Measurements from ENCODE around the gene TRIM2. TPM values are rescaled to one million over a fixed set of nuclear protein-coding genes. Genes with fewer than 3 reads are reported as not detected.

Gene TRIM2
- total RNA-seq, 1 donor from 2014 or later: 0.09 TPM

- DNase-seq (ENCODE audit: low spot score): no peak
Observed at GRCh38 chr4:153318696-153319320, 114.6 kb downstream of the TRIM2 start.

GRCh38 chr4:153322791-153323190 is 118.5 kb downstream of the TRIM2 start:
- no peak overlapping the region for H3K4me3 Mint-ChIP-seq (ENCODE audit: low read depth)
- no peaks in the 10 kb centered on the region for H3K36me3 Mint-ChIP-seq (ENCODE audit: low read depth)
- no peak for DNase-seq (ENCODE audit: low spot score)
- H3K4me1 Mint-ChIP-seq (ENCODE audit: low read depth): peaks cover 2% of the 10 kb centered on the region
- intact Hi-C loops (cut with micrococcal nuclease): no loop called here
- H3K27me3 Mint-ChIP-seq (ENCODE audit: low read depth): peaks cover 20% of the 10 kb centered on the region
- H3K27ac Mint-ChIP-seq: no peak overlapping the region
- H3K9me3 Mint-ChIP-seq: no peaks in the 10 kb centered on the region

More at GRCh38 chr4:153318696-153319320, 114.6 kb downstream of the TRIM2 start:
- no peaks in the 10 kb centered on the region for H3K9me3 Mint-ChIP-seq
- H3K27me3 Mint-ChIP-seq (ENCODE audit: low read depth): peaks cover 9% of the 10 kb centered on the region
- H3K27ac Mint-ChIP-seq: no peak overlapping the region
- no peaks in the 10 kb centered on the region for H3K36me3 Mint-ChIP-seq (ENCODE audit: low read depth)
- intact Hi-C loops (cut with micrococcal nuclease): loop anchor here (1.0 kb wide), 1 partner anchor 176 kb away; no protein-coding TSS in a partner anchor
- H3K4me3 Mint-ChIP-seq (ENCODE audit: low read depth): no peak overlapping the region
- H3K4me1 Mint-ChIP-seq (ENCODE audit: low read depth): peaks cover 2% of the 10 kb centered on the region

DNA sequence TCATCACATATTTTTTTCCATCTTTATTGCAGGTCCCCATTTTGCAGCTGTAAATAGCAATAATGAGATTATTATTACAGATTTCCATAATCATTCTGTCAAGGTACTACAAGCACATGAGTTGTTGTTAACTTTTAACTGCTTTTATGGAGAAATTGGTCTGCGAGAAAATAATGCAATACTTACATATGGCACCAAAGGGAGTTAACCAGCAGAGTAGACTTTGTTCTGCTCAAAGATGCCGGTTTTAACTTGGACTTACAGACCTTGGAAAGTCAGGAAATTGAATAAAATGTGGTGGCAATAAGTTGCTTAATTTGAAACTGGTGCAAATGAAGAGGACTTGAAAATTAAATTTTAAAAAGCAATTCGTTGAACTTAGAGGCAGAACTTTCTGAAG is 119.8 kb downstream of the TRIM2 start:
- no peak for DNase-seq (ENCODE audit: low spot score)
- H3K27me3 Mint-ChIP-seq (ENCODE audit: low read depth): peaks cover 20% of the 10 kb centered on the region
- no peaks in the 10 kb centered on the region for H3K9me3 Mint-ChIP-seq
- H3K36me3 Mint-ChIP-seq (ENCODE audit: low read depth): no peaks in the 10 kb centered on the region
- H3K4me1 Mint-ChIP-seq (ENCODE audit: low read depth): peaks cover 2% of the 10 kb centered on the region
- no peak overlapping the region for H3K27ac Mint-ChIP-seq
- H3K4me3 Mint-ChIP-seq (ENCODE audit: low read depth): no peak overlapping the region
- intact Hi-C loops (cut with micrococcal nuclease): no loop called here

GRCh38 chr4:153325558-153325957 is 121.3 kb downstream of the TRIM2 start:
- Mint-ChIP-seq H3K4me1 (ENCODE audit: low read depth) (no peaks in the 10 kb centered on the region), H3K27ac (no peak overlapping the region), H3K4me3 (ENCODE audit: low read depth) (no peak overlapping the region), H3K27me3 (ENCODE audit: low read depth) (peaks cover 16% of the 10 kb centered on the region), H3K9me3 (no peaks in the 10 kb centered on the region), H3K36me3 (ENCODE audit: low read depth) (no peaks in the 10 kb centered on the region)
- intact Hi-C loops (cut with micrococcal nuclease): no loop called here
- DNase-seq (ENCODE audit: low spot score): no peak

DNA sequence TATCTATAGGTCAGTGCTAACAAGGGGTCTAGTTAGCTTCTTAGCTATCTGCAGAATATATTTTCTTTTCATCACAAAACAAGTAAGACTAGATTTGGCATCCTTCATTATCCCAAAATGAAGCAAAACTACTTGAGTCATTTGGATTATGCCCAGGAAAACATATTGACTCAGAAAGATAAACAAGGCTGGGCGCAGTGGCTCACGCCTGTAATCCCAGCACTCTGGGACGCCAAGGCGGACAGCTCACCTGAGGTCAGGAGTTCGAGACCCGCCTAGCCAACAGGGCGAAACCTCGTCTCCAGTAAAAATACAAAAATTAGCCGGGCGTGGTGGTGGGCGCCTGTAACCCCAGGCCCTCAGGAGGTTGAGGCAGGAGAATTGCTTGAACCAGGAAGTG is 122.3 kb downstream of the TRIM2 start:
- Mint-ChIP-seq H3K9me3 (no peaks in the 10 kb centered on the region), H3K27ac (no peak overlapping the region), H3K36me3 (ENCODE audit: low read depth) (no peaks in the 10 kb centered on the region), H3K4me1 (ENCODE audit: low read depth) (no peaks in the 10 kb centered on the region), H3K27me3 (ENCODE audit: low read depth) (peaks cover 18% of the 10 kb centered on the region), H3K4me3 (ENCODE audit: low read depth) (no peak overlapping the region)
- intact Hi-C loops (cut with micrococcal nuclease): no loop called here
- DNase-seq (ENCODE audit: low spot score): no peak

DNA sequence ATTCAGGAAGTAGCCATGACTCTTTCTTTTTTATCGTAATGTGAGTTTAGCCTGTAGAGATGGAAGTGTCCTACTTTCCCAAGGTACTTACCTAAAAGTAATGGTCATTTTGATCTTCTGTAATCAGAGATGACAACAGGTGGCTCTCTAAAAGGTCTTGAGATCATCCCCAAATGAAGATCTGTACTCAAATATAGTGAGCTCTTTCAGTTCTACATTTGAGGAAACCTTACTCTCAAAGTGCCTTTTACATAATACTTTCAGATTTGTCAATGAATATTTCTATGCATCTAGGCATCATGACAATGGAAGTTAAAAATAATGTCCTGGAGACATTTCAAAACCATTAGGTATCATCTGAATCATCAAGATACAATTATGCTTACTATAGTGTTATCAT is 123.0 kb downstream of the TRIM2 start:
- Mint-ChIP-seq H3K4me1 (ENCODE audit: low read depth) (no peaks in the 10 kb centered on the region), H3K36me3 (ENCODE audit: low read depth) (no peaks in the 10 kb centered on the region), H3K9me3 (no peaks in the 10 kb centered on the region), H3K27ac (no peak overlapping the region), H3K27me3 (ENCODE audit: low read depth) (peaks cover 18% of the 10 kb centered on the region), H3K4me3 (ENCODE audit: low read depth) (no peak overlapping the region)
- DNase-seq (ENCODE audit: low spot score): no peak
- intact Hi-C loops (cut with micrococcal nuclease): no loop called here

DNA sequence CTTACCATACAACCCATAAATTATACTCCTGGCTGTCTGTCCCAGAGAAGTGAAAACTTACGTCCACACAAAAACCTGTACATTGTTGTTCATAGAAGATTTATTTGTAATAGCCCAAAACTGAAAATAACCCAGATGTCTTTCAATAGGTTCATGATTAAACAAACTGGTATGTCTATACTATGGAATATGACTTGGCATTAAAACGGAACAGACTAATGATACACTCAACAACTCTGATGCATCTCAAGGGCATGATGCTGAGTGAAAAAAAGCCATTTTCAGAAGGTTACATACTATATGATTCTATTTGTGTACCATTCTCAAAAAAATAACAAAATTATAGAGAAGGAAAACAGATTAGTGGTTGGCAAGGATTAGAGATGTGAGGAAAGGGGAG is 128.7 kb downstream of the TRIM2 start:
- DNase-seq (ENCODE audit: low spot score): no peak
- Mint-ChIP-seq H3K36me3 (ENCODE audit: low read depth) (no peaks in the 10 kb centered on the region), H3K27ac (no peak overlapping the region), H3K9me3 (no peaks in the 10 kb centered on the region), H3K4me1 (ENCODE audit: low read depth) (peaks cover 4% of the 10 kb centered on the region), H3K27me3 (ENCODE audit: low read depth) (peaks cover 19% of the 10 kb centered on the region), H3K4me3 (ENCODE audit: low read depth) (no peak overlapping the region)
- intact Hi-C loops (cut with micrococcal nuclease): no loop called here

DNA sequence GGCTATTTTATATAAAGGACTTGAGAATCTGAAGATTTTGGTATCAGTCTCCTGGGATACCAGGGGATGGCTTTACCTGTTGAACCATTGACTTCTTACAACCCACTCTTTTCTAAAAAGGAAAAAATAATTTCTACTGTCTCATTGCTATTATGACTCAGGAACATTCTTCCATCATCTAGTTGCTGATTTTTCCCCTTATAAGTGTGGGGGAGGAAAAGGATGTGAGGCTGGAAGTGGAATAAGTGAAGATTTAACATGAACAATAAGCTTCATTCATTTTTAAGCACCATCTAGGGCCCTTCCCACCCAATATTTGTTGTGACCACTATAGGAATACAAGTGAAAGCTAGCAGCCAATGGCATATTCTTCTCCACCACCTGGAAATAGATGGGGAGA is 129.6 kb downstream of the TRIM2 start:
- no peaks in the 10 kb centered on the region for H3K9me3 Mint-ChIP-seq
- DNase-seq (ENCODE audit: low spot score): no peak
- peaks cover 20% of the 10 kb centered on the region for H3K27me3 Mint-ChIP-seq (ENCODE audit: low read depth)
- peaks cover 4% of the 10 kb centered on the region for H3K4me1 Mint-ChIP-seq (ENCODE audit: low read depth)
- no peak overlapping the region for H3K4me3 Mint-ChIP-seq (ENCODE audit: low read depth)
- intact Hi-C loops (cut with micrococcal nuclease): no loop called here
- no peaks in the 10 kb centered on the region for H3K36me3 Mint-ChIP-seq (ENCODE audit: low read depth)
- H3K27ac Mint-ChIP-seq: no peak overlapping the region

DNA sequence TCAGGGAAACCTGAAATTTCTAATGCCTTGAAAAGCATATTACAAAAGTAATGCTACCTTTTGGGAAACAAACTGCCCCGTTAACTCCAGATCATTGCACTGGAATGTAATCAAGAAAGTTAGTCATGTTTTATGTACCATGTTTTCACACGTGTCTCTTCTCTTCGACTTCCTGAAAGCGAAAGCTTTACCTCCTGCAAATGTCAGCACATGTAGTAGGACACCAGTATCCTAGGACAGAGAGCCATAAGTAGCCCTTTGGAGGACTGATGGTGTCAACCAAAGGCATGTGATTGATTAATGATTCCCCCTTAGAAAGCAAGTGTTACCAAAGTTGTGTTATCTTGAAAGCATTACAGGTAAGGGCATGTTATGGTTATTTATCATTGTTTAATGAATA is 131.4 kb downstream of the TRIM2 start:
- intact Hi-C loops (cut with micrococcal nuclease): no loop called here
- Mint-ChIP-seq H3K9me3 (no peaks in the 10 kb centered on the region), H3K4me3 (ENCODE audit: low read depth) (no peak overlapping the region), H3K27me3 (ENCODE audit: low read depth) (peaks cover 25% of the 10 kb centered on the region), H3K4me1 (ENCODE audit: low read depth) (peaks cover 4% of the 10 kb centered on the region), H3K36me3 (ENCODE audit: low read depth) (no peaks in the 10 kb centered on the region), H3K27ac (no peak overlapping the region)
- DNase-seq (ENCODE audit: low spot score): no peak

DNA sequence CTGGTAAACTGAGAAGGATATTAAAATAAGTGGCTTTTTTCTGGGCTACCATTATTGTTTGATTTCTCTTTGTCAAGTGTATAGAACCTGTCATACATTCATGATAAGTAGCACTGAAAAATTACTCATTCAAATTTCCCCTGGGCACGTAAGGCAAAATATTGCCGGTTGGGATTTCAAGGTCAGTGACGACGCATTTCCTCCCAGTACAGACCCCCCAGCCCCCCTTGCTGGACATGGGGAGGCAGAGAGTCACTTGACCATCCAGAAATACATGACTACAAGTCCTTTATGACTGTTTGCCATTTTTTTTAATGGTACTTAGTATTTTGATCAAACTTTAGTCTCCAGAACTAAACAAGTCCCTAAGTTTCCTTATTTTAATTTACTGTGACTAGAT is 133.4 kb downstream of the TRIM2 start:
- no peak for DNase-seq (ENCODE audit: low spot score)
- peaks cover 11% of the 10 kb centered on the region for H3K4me1 Mint-ChIP-seq (ENCODE audit: low read depth)
- no peaks in the 10 kb centered on the region for H3K9me3 Mint-ChIP-seq
- H3K36me3 Mint-ChIP-seq (ENCODE audit: low read depth): no peaks in the 10 kb centered on the region
- no peak overlapping the region for H3K4me3 Mint-ChIP-seq (ENCODE audit: low read depth)
- intact Hi-C loops (cut with micrococcal nuclease): no loop called here
- no peak overlapping the region for H3K27ac Mint-ChIP-seq
- H3K27me3 Mint-ChIP-seq (ENCODE audit: low read depth): peaks cover 31% of the 10 kb centered on the region

- Mint-ChIP-seq H3K36me3 (ENCODE audit: low read depth) (no peaks in the 10 kb centered on the region), H3K4me3 (ENCODE audit: low read depth) (no peak overlapping the region), H3K9me3 (no peaks in the 10 kb centered on the region), H3K27ac (no peak overlapping the region), H3K27me3 (ENCODE audit: low read depth) (peaks cover 21% of the 10 kb centered on the region), H3K4me1 (ENCODE audit: low read depth) (peaks cover 18% of the 10 kb centered on the region)
- no peak for DNase-seq (ENCODE audit: low spot score)
- intact Hi-C loops (cut with micrococcal nuclease): no loop called here
Observed at GRCh38 chr4:153341575-153342090, 137.4 kb downstream of the TRIM2 start.

DNA sequence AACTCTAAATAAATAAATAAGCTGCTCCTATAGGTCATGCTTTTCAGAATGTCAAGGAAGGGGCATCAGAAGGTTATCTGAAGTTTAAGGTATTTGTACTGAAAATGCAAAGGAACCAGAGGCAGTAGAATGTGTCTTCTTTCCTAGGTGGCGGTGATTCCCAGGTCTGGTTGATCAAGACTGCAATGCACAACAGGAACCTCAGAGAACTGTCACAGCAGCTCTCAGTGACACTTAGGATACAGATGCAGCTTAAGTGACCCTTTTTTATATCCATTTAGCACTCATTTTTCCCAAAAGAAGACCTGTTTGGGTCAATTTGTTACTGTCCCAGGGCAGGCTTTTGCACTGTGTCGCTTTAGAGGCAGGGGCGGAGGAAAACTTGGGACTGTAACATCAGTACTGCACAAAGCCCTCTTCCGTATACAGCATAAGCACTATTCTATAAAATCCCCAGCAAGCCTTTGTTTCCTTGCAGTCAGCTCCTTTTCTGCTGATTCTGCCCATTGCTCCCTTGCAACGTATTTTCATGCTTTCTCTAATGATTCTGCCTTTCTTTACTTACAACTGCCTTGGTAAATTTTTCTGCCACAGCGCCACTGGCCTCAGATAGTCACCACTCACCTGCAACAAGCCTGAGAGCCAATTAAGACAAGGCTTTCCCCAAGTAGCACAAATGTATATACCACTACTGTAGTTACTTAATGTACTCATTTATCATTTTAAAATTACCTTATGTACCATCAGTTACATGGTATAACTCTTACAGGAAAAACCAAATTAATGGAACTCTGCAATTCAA is 138.7 kb downstream of the TRIM2 start:
- Mint-ChIP-seq H3K9me3 (no peaks in the 10 kb centered on the region), H3K36me3 (ENCODE audit: low read depth) (peaks cover under 1% of the 10 kb centered on the region), H3K27ac (no peak overlapping the region), H3K4me3 (ENCODE audit: low read depth) (no peak overlapping the region), H3K27me3 (ENCODE audit: low read depth) (peaks cover 18% of the 10 kb centered on the region), H3K4me1 (ENCODE audit: low read depth) (peaks cover 31% of the 10 kb centered on the region)
- DNase-seq (ENCODE audit: low spot score): no peak
- intact Hi-C loops (cut with micrococcal nuclease): no loop called here
